Esophagus muscularis mucosa (tissue), 4 donors: ENCODE measurements around the gene LYVE1. TPM values are rescaled to one million over a fixed set of nuclear protein-coding genes. Genes with fewer than 3 reads are reported as not detected.

ENCODE experiments used
- DNase-seq: peaks from one replicate; pipeline ENCODE4 v3.0.0-alpha.2; 2017; ENCODE audit errors: extremely low spot score
- H3K27ac ChIP-seq, 4 donors: fragments of 200-600 bp; sonication (generic); replicated peaks in 1 of 4; 1 replicate in 3 of 4; 2 replicates in 1 of 4; pipeline ENCODE4 v1.5.1; 2016 to 2019; ENCODE audit warnings: mild to moderate bottlenecking in 1 of 4
- H3K27me3 ChIP-seq, 4 donors: fragments of 200-600 bp; sonication (generic); one replicate each; pipeline versions ENCODE4 v1.5.1 to v1.6.0; 2016 to 2019
- H3K36me3 ChIP-seq, 4 donors: fragments of 200-600 bp; sonication (generic); one replicate each; pipeline ENCODE4 v1.5.1; 2016 to 2019
- H3K4me1 ChIP-seq, 4 donors: fragments of 200-600 bp; sonication (generic); one replicate each; pipeline ENCODE4 v1.5.1; 2016 to 2019
- H3K4me3 ChIP-seq, 4 donors: fragments of 200-600 bp; sonication (generic); 1 replicate in 2 of 4; 2 replicates in 2 of 4; pipeline ENCODE4 v1.5.1; 2016 to 2019; ENCODE audit warnings: mild to moderate bottlenecking in 4 of 4, moderate library complexity in 1 of 4
- H3K9me3 ChIP-seq, 4 donors: fragments of 200-600 bp; sonication (generic); 1 replicate in 3 of 4; 2 replicates in 1 of 4; pipeline ENCODE4 v1.5.1; 2016 to 2019
- CTCF ChIP-seq, 3 experiments: fragments of 200-600 bp in 2 of 3; fragments of 450-650 bp in 1 of 3; sonication (generic) in 2 of 3; IDR thresholded peaks; one replicate each; pipeline ENCODE4 v1.5.1; 2017 to 2019; ENCODE audit warnings: antibody characterized with exemption in 3 of 3, mild to moderate bottlenecking in 2 of 3, moderate library complexity in 1 of 3
- EP300 ChIP-seq: sonication (generic); formaldehyde crosslinking; IDR thresholded peaks from one replicate; pipeline ENCODE4 v1.6.1; 2017; ENCODE audit warnings: antibody characterized with exemption
- POLR2A ChIP-seq: fragments of 450-650 bp; IDR thresholded peaks from one replicate; pipeline ENCODE4 v1.6.1; 2017; ENCODE audit warnings: antibody characterized with exemption, moderate library complexity, mild to moderate bottlenecking, low read depth
- POLR2AphosphoS5 ChIP-seq, 2 donors: sonication (generic); formaldehyde crosslinking; IDR thresholded peaks; one replicate each; pipeline ENCODE4 v1.6.1; 2017; ENCODE audit warnings: antibody characterized with exemption in 2 of 2
- WGBS: methylation state at CpG from one replicate; pipeline ENCODE4 v1.1.5; 2018; 5-methylcytosine and 5-hydroxymethylcytosine counted together
- intact Hi-C: fragments of 100-400 bp; cut with DNase I; formaldehyde crosslinking; loops from one replicate; pipeline ENCODE4 v1.15.1; 2023
- total RNA-seq, 4 donors: library from RNA; depleted of rRNA; stranded (reverse); fragments of >200 nt; gene quantifications; one replicate each; pipeline versions ENCODE4 v1.1.0 to v1.2.1, GENCODE V29; 2016

Gene LYVE1
- total RNA-seq, 4 donors from 2014 or later: 59.5 to 150 (median 74.3) TPM

GRCh38 chr11:10594407-10594806, 25.9 kb upstream of the LYVE1 start:
- no peak for TF ChIP-seq CTCF (IDR thresholded peaks at IDR 0.05)
- TF ChIP-seq POLR2AphosphoS5 (IDR thresholded peaks at IDR 0.05): no peak
- TF ChIP-seq EP300: no peak
- TF ChIP-seq POLR2A: no peak
- peak overlapping the region; percentile 72 to 84 (median 80) for H3K27ac ChIP-seq
- no peak overlapping the region for H3K4me3 ChIP-seq
- no peak for DNase-seq
- H3K4me1 ChIP-seq: peaks cover under 1 to 60% (median 40%) of the 10 kb centered on the region in 4 donors
- intact Hi-C loops: no loop called here
- 91% methylated on average over 4 of the region's 4 CpGs for WGBS
- H3K36me3 ChIP-seq: peaks cover 0 to 42% (median 9%) of the 10 kb centered on the region in 4 donors
- H3K9me3 ChIP-seq: no peaks in the 10 kb centered on the region
- no peaks in the 10 kb centered on the region for H3K27me3 ChIP-seq

DNA sequence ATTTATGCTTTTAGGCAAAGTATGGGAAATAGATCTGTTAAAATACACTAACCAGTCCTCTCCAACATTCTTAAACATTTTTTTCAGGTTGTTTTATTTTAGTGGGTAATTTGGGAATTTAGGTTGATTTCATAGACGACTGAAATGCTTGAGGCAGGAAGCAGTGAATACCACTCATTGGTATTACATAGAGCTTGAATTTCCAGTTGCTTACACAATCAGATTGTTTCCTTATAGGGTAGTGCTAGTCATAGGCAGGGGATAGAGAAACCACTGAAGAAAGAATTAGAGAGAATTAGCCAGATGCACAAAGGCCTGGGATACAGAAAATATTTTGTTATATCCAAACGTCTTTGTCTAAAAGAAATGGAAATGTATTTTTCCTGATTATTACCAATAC, 23.9 kb upstream of the LYVE1 start:
- WGBS: 12% methylated on average over 2 of the region's 2 CpGs
- peak overlapping the region; percentile 72 to 84 (median 80) for H3K27ac ChIP-seq
- H3K36me3 ChIP-seq: peaks cover 0 to 57% (median 11%) of the 10 kb centered on the region in 4 donors

DNA sequence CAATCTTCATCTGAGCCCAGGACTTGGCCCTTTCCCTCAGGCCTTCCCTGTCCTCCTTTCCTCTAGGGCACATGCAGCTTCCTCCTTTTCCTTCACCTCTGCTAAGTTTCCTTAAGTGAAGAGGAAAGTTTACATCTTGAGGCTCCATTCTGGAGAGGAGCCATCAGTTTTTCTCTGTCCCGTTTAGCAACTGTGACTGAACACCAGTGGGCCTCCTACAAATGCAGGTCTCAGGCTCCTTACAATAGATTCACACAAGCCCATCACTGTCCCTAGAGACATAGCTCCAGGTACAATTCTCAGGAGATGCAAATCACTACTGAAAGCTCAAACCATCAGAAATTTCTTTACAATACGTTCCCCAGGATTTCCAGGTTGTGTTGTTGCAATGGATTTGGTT, 23.3 kb upstream of the LYVE1 start:
- WGBS: 42% methylated on average over 2 of the region's 2 CpGs
- Histone ChIP-seq H3K4me3 (no peak overlapping the region), H3K36me3 (peaks cover 0 to 56% (median 11%) of the 10 kb centered on the region in 4 donors), H3K27me3 (no peaks in the 10 kb centered on the region), H3K9me3 (no peaks in the 10 kb centered on the region), H3K4me1 (peaks cover 5 to 50% (median 37%) of the 10 kb centered on the region in 4 donors), H3K27ac (peak overlapping the region; percentile 72 to 84 (median 80))
- DNase-seq: peak; percentile 60
- intact Hi-C loops: no loop called here
- TF ChIP-seq EP300: no peak
- TF ChIP-seq CTCF (IDR thresholded peaks at IDR 0.05): no peak
- no peak for TF ChIP-seq POLR2AphosphoS5 (IDR thresholded peaks at IDR 0.05)
- no peak for TF ChIP-seq POLR2A

More for the DNA sequence above, 23.9 kb upstream of the LYVE1 start:
- TF ChIP-seq CTCF (IDR thresholded peaks at IDR 0.05) (no peak), POLR2AphosphoS5 (IDR thresholded peaks at IDR 0.05) (peak in 1 of 2 donors; percentile 68), POLR2A (no peak), EP300 (no peak)
- intact Hi-C loops: no loop called here
- Histone ChIP-seq H3K27me3 (no peaks in the 10 kb centered on the region), H3K4me3 (no peak overlapping the region), H3K9me3 (no peaks in the 10 kb centered on the region), H3K4me1 (peaks cover 0 to 50% (median 32%) of the 10 kb centered on the region in 4 donors)
- DNase-seq: no peak

DNA sequence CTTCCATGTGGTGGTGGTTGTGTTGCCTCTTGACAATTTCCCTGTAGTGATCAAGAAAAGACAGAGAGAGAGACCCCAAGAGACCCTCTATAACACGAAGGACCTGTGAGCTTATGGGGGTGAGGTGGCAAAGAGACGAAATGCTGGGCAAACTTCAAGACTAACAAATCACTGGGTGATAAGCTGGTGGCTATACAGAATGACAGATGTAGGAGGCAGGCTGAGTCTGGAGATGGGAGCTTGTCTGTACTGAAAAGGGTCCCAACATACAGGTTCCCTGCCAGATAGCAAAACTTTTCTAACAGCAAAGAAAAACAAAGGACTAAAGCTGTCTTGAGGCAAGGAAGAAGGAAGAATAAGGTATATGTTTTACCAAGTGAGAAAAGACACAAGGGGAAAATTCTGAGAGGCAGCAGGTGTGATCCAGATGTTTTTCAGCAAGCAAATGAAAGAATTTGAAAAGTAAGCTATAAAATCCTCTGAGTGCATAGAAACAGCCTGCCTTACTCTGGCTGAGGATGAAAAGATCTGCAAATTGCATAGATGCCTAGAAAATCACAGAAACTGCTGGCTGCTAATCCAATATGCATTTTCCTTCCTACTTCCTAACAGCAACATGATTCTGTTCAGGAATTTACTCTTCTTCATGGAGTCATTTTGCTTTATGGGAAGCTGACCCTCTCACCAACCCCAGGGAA, 21.9 kb upstream of the LYVE1 start:
- intact Hi-C loops: no loop called here
- peak overlapping the region; percentile 72 to 84 (median 80) for H3K27ac ChIP-seq
- no peak for TF ChIP-seq CTCF (IDR thresholded peaks at IDR 0.05)
- no peak for TF ChIP-seq POLR2A
- no peak for TF ChIP-seq EP300
- TF ChIP-seq POLR2AphosphoS5 (IDR thresholded peaks at IDR 0.05): no peak
- peaks cover 0 to 59% (median 14%) of the 10 kb centered on the region in 4 donors for H3K36me3 ChIP-seq
- WGBS: 60% methylated on average over 2 of the region's 2 CpGs
- H3K4me3 ChIP-seq: no peak overlapping the region
- H3K9me3 ChIP-seq: no peaks in the 10 kb centered on the region
- H3K27me3 ChIP-seq: no peaks in the 10 kb centered on the region
- peaks cover 5 to 62% (median 49%) of the 10 kb centered on the region in 4 donors for H3K4me1 ChIP-seq
- no peak for DNase-seq
